Measurements from ENCODE around the gene RIMBP2.

DNA sequence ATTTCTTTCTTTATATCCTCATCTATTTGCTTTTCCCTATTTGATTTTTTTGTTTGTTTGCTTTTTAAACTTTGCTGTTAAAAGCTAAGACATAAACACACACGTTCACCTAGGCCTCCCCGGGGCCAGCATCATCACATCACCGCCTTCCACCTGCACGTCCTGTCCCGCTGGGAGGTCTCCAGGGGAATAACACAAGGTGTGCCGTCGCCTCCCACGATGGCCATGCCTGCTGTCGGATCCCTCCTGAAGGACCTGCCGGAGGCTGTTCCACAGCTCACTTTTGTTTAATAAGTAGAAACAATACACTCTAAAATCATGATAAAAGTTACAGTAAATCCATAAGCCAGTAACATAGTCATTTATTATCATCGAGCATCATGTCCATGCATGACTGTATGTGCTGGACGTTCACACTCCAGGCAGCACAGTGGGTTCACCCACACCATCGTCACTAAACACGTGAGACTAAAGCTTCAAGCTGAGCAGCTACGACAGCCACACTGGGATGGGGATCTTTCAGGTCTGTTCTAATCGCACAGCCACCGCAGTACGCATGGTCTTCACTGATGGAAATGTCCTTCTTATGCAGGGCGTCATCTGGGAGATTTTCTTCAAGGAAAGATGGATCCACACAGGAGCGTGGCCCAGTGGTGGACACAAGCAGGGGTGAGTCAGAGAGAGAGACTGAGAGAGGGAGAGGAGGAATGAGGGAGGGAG lies 3.6 kb downstream of the RIMBP2 start:
- TF ChIP-seq, protein P1, sequence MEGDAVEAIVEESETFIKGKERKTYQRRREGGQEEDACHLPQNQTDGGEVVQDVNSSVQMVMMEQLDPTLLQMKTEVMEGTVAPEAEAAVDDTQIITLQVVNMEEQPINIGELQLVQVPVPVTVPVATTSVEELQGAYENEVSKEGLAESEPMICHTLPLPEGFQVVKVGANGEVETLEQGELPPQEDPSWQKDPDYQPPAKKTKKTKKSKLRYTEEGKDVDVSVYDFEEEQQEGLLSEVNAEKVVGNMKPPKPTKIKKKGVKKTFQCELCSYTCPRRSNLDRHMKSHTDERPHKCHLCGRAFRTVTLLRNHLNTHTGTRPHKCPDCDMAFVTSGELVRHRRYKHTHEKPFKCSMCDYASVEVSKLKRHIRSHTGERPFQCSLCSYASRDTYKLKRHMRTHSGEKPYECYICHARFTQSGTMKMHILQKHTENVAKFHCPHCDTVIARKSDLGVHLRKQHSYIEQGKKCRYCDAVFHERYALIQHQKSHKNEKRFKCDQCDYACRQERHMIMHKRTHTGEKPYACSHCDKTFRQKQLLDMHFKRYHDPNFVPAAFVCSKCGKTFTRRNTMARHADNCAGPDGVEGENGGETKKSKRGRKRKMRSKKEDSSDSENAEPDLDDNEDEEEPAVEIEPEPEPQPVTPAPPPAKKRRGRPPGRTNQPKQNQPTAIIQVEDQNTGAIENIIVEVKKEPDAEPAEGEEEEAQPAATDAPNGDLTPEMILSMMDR (IDR thresholded peaks at IDR 0.05; ENCODE audit: insufficient read depth, low read length), result no peak
- TF ChIP-seq GABPA (IDR thresholded peaks at IDR 0.05; ENCODE audit: low read depth) (no peak), POLR2AphosphoS5 (IDR thresholded peaks at IDR 0.05; ENCODE audit: low read depth) (no peak), SPI1 (IDR thresholded peaks at IDR 0.05; ENCODE audit: borderline replicate concordance, low read depth) (no peak)

Measured in HL-60 (cell line).